HG03135 (cell line): ENCODE data around the gene TCEA3.

Experiments
- ATAC-seq: cut with Tn5 transposase; IDR thresholded peaks from one replicate; pipeline ENCODE4 v1.9.1; 2021; ENCODE audit warnings: mild to moderate bottlenecking, moderate library complexity; ENCODE audit not compliant: unreplicated experiment

The TCEA3 gene

GRCh38 chr1:23422241-23422877 is 2.2 kb downstream of the TCEA3 start:
- no peak for ATAC-seq

- ATAC-seq, result no peak
Observed at GRCh38 chr1:23421753-23422240, 2.8 kb downstream of the TCEA3 start.

GRCh38 chr1:23421343-23421742 is 3.2 kb downstream of the TCEA3 start:
- no peak for ATAC-seq

GRCh38 chr1:23420778-23421177 is 3.8 kb downstream of the TCEA3 start:
- no peak for ATAC-seq

- ATAC-seq, result no peak
Observed at GRCh38 chr1:23419180-23419579, 5.4 kb downstream of the TCEA3 start.

- no peak for ATAC-seq
Observed at GRCh38 chr1:23417570-23417969, 7.0 kb downstream of the TCEA3 start.

GRCh38 chr1:23416964-23417363 is 7.6 kb downstream of the TCEA3 start:
- ATAC-seq, result no peak

GRCh38 chr1:23408797-23409290 is 15.7 kb downstream of the TCEA3 start:
- ATAC-seq, result no peak

- ATAC-seq, result no peak
Observed at GRCh38 chr1:23407016-23407630, 17.4 kb downstream of the TCEA3 start.

GRCh38 chr1:23405946-23406345 is 18.6 kb downstream of the TCEA3 start:
- no peak for ATAC-seq

- ATAC-seq, result no peak
Observed at GRCh38 chr1:23403735-23404486, 20.6 kb downstream of the TCEA3 start.

GRCh38 chr1:23403355-23403734 is 21.2 kb downstream of the TCEA3 start:
- no peak for ATAC-seq

- no peak for ATAC-seq
Observed at GRCh38 chr1:23403038-23403336, 21.6 kb downstream of the TCEA3 start.

GRCh38 chr1:23402286-23403037 is 22.1 kb downstream of the TCEA3 start:
- ATAC-seq, result no peak

- ATAC-seq, result no peak
Observed at GRCh38 chr1:23401313-23401712, 23.2 kb downstream of the TCEA3 start.

- ATAC-seq, result no peak
Observed at GRCh38 chr1:23400324-23401114, 24.0 kb downstream of the TCEA3 start.

GRCh38 chr1:23399229-23399628 is 25.3 kb downstream of the TCEA3 start:
- ATAC-seq, result no peak

GRCh38 chr1:23397908-23398307 is 26.6 kb downstream of the TCEA3 start:
- no peak for ATAC-seq

- ATAC-seq, result no peak
Observed at GRCh38 chr1:23396380-23396779, 28.2 kb downstream of the TCEA3 start.

- ATAC-seq, result no peak
Observed at GRCh38 chr1:23395849-23396248, 28.7 kb downstream of the TCEA3 start.
